Dermis blood vessel endothelial cell (primary cell): Measurements from ENCODE around the gene SLC22A2. TPM values are rescaled to one million over a fixed set of nuclear protein-coding genes. Genes with fewer than 3 reads are reported as not detected.

Experiments
- DNase-seq: peaks from one replicate; pipeline ENCODE4 v3.0.0; 2010
- total RNA-seq: library from RNA; depleted of rRNA; stranded (reverse); fragments of >200 nt; gene quantifications from 2 replicates; pipeline ENCODE4 v1.2.3, GENCODE V29; 2014

Gene SLC22A2
- total RNA-seq, 1 donor from 2014 or later: not detected

GRCh38 chr6:160203953-160204352, 54.7 kb downstream of the SLC22A2 start:
- no peak for DNase-seq

DNA sequence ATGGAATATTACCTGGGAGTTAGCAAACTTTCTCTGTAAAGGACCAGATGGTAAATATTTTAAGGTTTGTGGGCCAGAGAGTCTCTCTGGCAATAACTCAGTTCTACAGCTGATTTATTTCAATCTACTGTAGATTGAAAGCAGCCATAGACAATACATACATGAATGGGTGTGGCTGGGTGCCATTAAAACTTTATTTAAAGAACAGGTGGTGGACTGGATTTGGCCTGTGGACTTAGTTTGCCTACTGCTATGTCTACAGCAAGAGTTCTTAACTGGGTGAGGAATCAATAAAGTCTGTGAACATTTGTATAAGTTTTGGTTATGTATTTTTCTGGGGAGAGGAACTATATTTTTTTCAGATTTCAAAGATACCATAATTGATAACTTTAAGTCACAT, 55.1 kb downstream of the SLC22A2 start:
- DNase-seq: no peak

- no peak for DNase-seq
These were observed 55.5 kb downstream of the SLC22A2 start for GRCh38 chr6:160203076-160203475.

GRCh38 chr6:160202411-160202810, 56.2 kb downstream of the SLC22A2 start:
- DNase-seq: no peak

DNA sequence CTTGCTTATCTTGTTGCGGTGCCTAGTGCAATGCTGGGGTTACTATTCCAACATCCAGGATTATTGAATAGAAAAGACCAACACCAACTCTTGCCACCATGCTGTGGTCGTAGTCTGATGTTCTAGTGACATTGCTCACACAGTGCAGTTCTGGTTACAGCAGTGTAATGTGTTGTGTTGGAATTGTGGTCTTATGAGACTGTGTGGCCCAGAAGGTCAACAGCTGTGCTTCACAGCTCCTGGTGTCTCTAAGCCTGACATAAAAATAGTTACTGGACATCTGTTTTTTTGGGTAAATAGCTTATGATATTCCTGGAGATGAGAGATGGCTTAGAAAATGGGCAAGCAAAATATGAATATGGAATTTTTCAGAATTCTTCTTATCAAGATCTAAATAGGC, 57.6 kb downstream of the SLC22A2 start:
- no peak for DNase-seq

DNA sequence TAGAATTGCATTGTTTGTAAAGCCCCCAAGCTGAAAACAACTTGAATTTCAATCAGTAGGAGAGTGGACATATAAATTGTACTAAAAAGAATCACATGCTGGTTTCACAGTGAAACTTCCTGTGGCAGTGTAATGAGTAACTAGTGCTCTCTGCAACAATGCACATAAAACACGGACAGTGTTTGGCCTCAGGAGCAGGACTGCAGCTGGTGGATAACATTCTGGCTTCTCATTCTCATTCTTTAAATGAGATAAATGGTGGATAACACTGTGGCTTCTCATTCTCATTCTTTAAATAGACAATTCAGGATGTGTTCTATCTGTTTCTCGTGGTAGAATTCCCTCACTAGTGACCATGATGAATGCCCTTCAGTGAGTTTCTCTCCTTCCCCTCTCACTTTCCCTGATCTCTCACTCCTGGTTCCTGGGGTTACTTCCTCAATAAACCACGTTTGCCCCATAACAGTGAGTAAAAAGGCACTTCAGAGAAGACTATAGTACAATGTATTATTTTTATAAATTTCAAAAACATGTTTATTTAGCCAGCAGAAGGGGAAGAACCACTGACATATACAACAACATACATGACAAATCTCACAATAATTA, 59.9 kb downstream of the SLC22A2 start:
- no peak for DNase-seq

DNA sequence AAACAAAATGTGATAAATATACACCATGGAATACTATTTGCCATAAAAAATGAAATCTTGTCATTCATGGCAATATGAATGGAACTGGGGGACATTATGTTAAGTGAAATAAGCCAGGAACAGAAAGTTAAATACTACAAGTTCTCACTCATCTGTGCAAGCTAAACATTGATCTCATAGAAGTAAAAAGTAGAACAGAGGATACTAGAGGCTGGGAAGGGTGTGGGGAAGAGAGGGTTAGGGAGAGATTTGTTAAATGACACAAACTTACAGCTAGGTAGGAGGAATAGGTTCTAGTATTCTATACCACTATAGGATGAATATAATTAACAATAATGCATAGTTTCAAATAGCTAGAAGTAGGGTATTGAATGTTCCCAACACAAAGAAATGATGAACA, 61.0 kb downstream of the SLC22A2 start:
- no peak for DNase-seq

GRCh38 chr6:160194808-160195207, 63.8 kb downstream of the SLC22A2 start:
- DNase-seq: no peak

- DNase-seq: no peak
These were observed 65.8 kb downstream of the SLC22A2 start for GRCh38 chr6:160192840-160193239.

DNA sequence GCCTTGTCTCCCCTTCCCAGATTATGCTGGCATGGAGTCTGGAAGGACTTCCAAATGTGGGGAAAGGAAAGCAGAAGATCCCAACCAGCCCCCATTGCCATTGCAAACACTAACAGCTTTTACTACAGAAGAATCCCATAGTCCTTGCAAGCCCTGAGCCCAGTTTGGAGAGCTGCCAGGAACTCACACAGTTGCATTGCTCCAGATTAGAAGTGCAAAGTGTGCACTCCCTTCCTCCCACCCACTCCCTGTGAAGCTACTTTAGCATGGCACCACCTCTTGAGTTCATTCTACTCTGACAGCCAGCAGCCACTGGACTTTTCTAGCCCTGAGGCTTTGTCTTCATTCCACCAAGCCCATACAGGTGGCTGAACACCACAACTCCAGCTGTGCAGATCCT, 67.6 kb downstream of the SLC22A2 start:
- no peak for DNase-seq

DNA sequence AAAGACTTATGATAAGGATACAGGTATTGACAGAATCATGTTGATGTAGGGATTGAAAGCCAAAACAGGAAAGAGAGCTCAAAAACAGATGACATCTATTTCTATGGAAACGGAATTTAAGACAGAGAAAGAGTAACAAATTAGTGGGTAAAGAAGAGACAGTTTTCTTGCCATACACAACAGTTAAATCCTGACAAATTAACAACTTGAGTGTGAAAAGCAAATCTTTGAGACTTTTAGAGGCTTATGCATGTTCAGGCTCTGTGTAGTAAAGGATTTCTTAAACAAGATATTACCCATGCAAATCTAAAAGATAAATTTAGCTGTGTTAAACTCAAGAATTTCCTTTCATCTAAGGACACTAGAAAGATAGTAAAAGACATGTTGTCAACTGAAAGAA, 68.5 kb downstream of the SLC22A2 start:
- no peak for DNase-seq

- DNase-seq: no peak
These were observed 69.8 kb downstream of the SLC22A2 start for GRCh38 chr6:160188773-160189172.

GRCh38 chr6:160180706-160181105, 77.9 kb downstream of the SLC22A2 start:
- DNase-seq: no peak

DNA sequence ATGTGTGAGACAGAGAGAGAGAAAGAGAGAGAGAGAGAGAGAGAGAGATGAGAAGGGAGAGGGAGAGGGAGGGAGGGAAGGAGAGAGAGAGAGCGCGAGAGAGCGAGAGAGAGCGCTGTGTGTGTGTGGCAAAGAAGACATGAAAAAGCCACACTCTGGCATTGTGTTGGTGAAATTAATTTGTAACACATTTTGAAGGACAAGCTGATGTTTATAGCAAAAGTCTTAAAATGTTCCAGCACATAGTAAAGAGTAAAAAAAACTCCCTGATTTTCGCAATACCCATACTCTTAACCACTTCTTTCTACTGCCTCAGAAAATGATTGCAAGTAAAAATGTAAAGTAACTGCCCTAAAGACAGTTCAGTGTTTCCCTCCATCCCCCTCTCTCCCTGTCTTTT, 80.3 kb downstream of the SLC22A2 start:
- no peak for DNase-seq

DNA sequence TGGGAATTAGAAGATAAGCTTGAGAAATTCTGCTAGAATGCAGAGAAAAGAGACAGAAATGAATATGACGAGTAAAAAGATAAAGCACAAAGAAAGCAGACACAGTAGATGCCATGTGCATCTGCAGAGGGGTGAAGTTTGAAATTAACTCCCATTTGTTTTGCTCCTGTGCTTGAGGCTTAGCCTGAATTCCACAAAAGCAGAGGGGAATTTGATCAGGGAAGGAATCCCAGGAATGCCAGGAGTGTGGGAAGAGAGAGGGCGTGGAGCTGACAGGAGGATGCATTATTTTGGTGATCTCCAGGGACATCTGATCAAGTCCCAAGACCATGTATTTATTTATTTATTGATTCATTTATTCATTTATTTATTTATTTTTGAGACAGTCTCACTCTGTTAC, 81.4 kb downstream of the SLC22A2 start:
- no peak for DNase-seq

DNA sequence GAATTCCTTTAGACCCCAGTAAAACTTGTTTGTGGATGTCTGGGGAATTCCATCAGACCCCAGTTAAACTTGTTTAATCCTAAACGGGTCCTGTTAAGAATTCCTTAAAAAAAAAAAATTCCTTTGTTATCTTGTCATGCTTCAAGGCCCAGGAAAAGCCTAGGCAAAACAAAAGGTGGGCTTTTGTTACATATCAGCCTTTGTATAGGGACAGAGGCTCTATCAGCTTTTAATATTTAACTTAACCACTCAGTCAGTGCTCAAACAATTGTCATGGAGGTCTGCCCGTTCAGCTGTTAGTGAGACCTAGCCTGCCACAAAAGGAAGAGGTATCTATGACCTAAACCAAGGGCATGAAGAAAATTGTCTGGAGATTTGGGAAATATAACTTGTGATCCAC, 83.9 kb downstream of the SLC22A2 start:
- DNase-seq: no peak

DNA sequence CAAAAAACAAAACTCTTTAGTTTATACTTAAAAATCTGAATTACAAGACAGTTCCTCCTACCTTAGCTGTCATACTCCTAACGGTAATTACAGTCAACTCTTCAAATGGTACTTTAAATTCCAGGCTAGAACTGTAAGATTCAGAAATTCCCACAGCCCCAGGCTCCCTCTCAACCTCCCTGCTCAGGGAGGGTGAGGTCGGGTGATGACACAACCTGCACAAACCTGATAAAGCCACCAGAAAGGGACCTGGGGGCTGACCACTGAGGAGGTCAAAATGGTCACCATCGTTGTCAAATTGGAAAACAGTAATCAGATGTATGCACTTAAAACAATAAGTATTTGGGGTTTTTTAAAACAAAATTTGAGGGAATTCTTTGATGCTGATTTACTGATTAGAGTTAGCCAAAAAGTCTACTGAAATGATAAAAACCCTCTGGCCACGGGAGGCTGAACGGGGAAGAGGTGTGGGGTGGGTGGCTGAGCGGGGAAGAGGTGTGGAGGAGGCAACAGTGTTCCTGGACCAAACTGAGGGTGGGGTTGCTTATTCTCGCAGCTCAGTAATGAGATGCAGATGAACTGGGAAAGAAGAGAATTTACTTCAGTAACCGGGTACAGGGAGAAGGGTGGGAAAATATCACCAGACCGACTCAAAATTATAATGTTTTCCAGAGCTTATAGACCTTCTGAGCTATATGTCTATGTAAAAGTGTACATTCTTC, 84.7 kb downstream of the SLC22A2 start:
- DNase-seq: no peak

- no peak for DNase-seq
These were observed 85.9 kb downstream of the SLC22A2 start for GRCh38 chr6:160172704-160173103.

- no peak for DNase-seq
These were observed 88.5 kb downstream of the SLC22A2 start for GRCh38 chr6:160170018-160170680.

DNA sequence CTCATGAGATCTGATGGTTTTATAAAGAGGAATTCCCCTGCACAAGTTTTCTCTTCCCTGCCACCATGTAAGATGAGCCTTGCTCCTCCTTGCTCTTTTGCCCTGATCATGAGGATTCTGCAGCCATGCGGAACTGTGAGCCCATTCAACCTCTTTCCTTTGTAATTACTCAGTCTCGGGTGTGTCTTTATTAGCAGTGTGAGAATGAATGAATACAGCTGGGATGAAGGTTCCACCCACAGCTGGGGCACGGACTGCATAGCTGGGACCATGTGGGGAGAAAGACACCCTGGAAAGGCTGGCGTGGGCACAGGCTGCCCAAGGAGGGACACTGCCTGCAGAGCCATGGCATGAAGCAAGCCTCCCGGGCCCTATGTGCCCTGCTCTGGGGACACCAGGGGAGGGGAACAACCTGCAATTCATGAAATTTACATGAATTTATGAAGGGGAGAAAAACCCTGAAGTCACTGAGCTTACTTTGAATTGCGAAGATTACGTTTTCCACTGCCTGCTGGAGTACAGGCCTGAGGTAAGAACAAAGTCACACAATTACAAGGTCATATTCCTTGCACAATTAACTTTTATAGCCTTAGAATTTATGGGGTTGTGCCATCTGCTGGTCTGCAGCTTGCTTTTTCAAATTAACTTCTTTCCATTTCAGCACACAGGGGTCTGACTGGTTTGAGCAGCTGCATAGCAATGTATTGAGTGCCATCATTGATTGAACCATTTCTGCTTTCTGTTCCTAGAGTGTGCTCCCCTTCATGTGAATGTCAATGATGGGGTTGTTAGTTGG, 90.8 kb downstream of the SLC22A2 start:
- DNase-seq: no peak
